GM18951 (cell line): ENCODE measurements around the gene HMGCS2.

Experiments used
- POLR2A ChIP-seq: IDR thresholded peaks from 4 replicates; pipeline ENCODE4 v1.6.1; 2011; ENCODE audit warnings: mild to moderate bottlenecking; ENCODE audit not compliant: insufficient read length, insufficient read depth; ENCODE audit errors: extremely low read depth
- in situ Hi-C: fragments of 300-500 bp; cut with MboI; formaldehyde crosslinking; loops from one replicate; pipeline ENCODE4 v1.12.0; 2022; ENCODE audit warnings: low sequenced_read_pairs, mixed read lengths, inconsistent platforms; ENCODE audit not compliant: unreplicated experiment

The HMGCS2 gene

GRCh38 chr1:119703666-119704450, 64.8 kb downstream of the HMGCS2 start:
- no peak for TF ChIP-seq POLR2A
- in situ Hi-C loops, result no loop called here

GRCh38 chr1:119702384-119702783, 66.3 kb downstream of the HMGCS2 start:
- no peak for TF ChIP-seq POLR2A
- in situ Hi-C loops, result no loop called here

GRCh38 chr1:119701659-119702058, 67.0 kb downstream of the HMGCS2 start:
- TF ChIP-seq POLR2A, result no peak
- in situ Hi-C loops, result no loop called here

GRCh38 chr1:119700326-119700725, 68.4 kb downstream of the HMGCS2 start:
- no peak for TF ChIP-seq POLR2A
- in situ Hi-C loops, result no loop called here
